Measurements from ENCODE around the gene PPP1R16B. TPM values are rescaled to one million over a fixed set of nuclear protein-coding genes. Genes with fewer than 3 reads are reported as not detected.
"Not testable (repeated sequence)": the region's sequence is repeated elsewhere in the genome, so short reads cannot be mapped to it uniquely, and the experiment has no call there.

Gene PPP1R16B
- total RNA-seq, 1 donor from 2014 or later: 5.3 TPM

- no peak for DNase-seq
- H3K36me3 Mint-ChIP-seq (ENCODE audit: unreplicated experiment): no peaks in the 10 kb centered on the region
- peaks cover 9% of the 10 kb centered on the region for H3K4me1 Mint-ChIP-seq (ENCODE audit: low read depth, unreplicated experiment)
- TF ChIP-seq CTCF (IDR thresholded peaks at IDR 0.05; ENCODE audit: partially characterized antibody, unreplicated experiment): no peak
- H3K27me3 Mint-ChIP-seq (ENCODE audit: unreplicated experiment): peaks cover 5% of the 10 kb centered on the region
- no peak overlapping the region for H3K4me3 Mint-ChIP-seq (ENCODE audit: unreplicated experiment)
- H3K27ac Mint-ChIP-seq (ENCODE audit: unreplicated experiment): no peak overlapping the region
- peaks cover 2% of the 10 kb centered on the region for H3K9me3 Mint-ChIP-seq (ENCODE audit: unreplicated experiment)
Measured at GRCh38 chr20:38957915-38958485, 152.5 kb downstream of the PPP1R16B start.

GRCh38 chr20:38960187-38960687 lies 154.7 kb downstream of the PPP1R16B start:
- H3K4me3 Mint-ChIP-seq (ENCODE audit: unreplicated experiment); H3K27ac Mint-ChIP-seq (ENCODE audit: unreplicated experiment); H3K36me3 Mint-ChIP-seq (ENCODE audit: unreplicated experiment); H3K27me3 Mint-ChIP-seq (ENCODE audit: unreplicated experiment); H3K9me3 Mint-ChIP-seq (ENCODE audit: unreplicated experiment); DNase-seq: not testable (repeated sequence)
- peaks cover 12% of the 10 kb centered on the region for H3K4me1 Mint-ChIP-seq (ENCODE audit: low read depth, unreplicated experiment)

GRCh38 chr20:38961530-38962043 lies 156.1 kb downstream of the PPP1R16B start:
- Mint-ChIP-seq H3K4me3 (ENCODE audit: unreplicated experiment) (peak overlapping the region; percentile 91), H3K4me1 (ENCODE audit: low read depth, unreplicated experiment) (peaks cover 12% of the 10 kb centered on the region), H3K9me3 (ENCODE audit: unreplicated experiment) (peaks cover 2% of the 10 kb centered on the region), H3K27me3 (ENCODE audit: unreplicated experiment) (peaks cover 5% of the 10 kb centered on the region), H3K27ac (ENCODE audit: unreplicated experiment) (peak overlapping the region; percentile 83), H3K36me3 (ENCODE audit: unreplicated experiment) (no peaks in the 10 kb centered on the region)
- no peak for DNase-seq
- no peak for TF ChIP-seq CTCF (IDR thresholded peaks at IDR 0.05; ENCODE audit: partially characterized antibody, unreplicated experiment)

GRCh38 chr20:38962044-38962927 lies 156.8 kb downstream of the PPP1R16B start, which contains the start of gene DHX35:
DHX35 (plus strand) TSS chr20:38962344; CDS start chr20:38962368, 24 bp downstream.
- H3K27me3 Mint-ChIP-seq (ENCODE audit: unreplicated experiment): peaks cover 5% of the 10 kb centered on the region
- peaks cover 2% of the 10 kb centered on the region for H3K9me3 Mint-ChIP-seq (ENCODE audit: unreplicated experiment)

More at GRCh38 chr20:38962044-38962927, 156.8 kb downstream of the PPP1R16B start, which contains the start of gene DHX35:
- TF ChIP-seq CTCF (IDR thresholded peaks at IDR 0.05; ENCODE audit: partially characterized antibody, unreplicated experiment): no peak
- H3K27ac Mint-ChIP-seq (ENCODE audit: unreplicated experiment): peak within 1 kb of the TSS; percentile 99
- peaks cover 12% of the 10 kb centered on the region for H3K4me1 Mint-ChIP-seq (ENCODE audit: low read depth, unreplicated experiment)
- H3K4me3 Mint-ChIP-seq (ENCODE audit: unreplicated experiment): peak within 1 kb of the TSS; percentile 99
- DNase-seq: peak; percentile 99
- H3K36me3 Mint-ChIP-seq (ENCODE audit: unreplicated experiment): no peaks in the 10 kb centered on the region
